Immature natural killer cell (primary cell): ENCODE data around the gene FZD7. TPM values are rescaled to one million over a fixed set of nuclear protein-coding genes. Genes with fewer than 3 reads are reported as not detected.

Experiments
- DNase-seq, 3 donors: peaks; one replicate each; pipeline ENCODE4 v3.0.0; 2022; ENCODE audit warnings: mixed read lengths in 1 of 3
- H3K27ac Mint-ChIP-seq, 6 donors: one replicate each; pipeline ENCODE4 v1.8.0; 2020; ENCODE audit warnings: mixed read lengths in 6 of 6, mild to moderate bottlenecking in 5 of 6, inconsistent platforms in 4 of 6, moderate library complexity in 3 of 6
- H3K27me3 Mint-ChIP-seq, 3 donors: one replicate each; pipeline ENCODE4 v1.8.0; 2020 to 2021; ENCODE audit warnings: low read depth in 3 of 3, mild to moderate bottlenecking in 3 of 3, mixed read lengths in 3 of 3, moderate library complexity in 3 of 3, inconsistent platforms in 1 of 3
- H3K36me3 Mint-ChIP-seq, 3 donors: one replicate each; pipeline ENCODE4 v1.8.0; 2020; ENCODE audit warnings: mixed read lengths in 3 of 3, inconsistent platforms in 2 of 3, mild to moderate bottlenecking in 2 of 3
- H3K4me1 Mint-ChIP-seq, 2 donors: one replicate each; pipeline ENCODE4 v1.8.0; 2020; ENCODE audit warnings: inconsistent platforms in 2 of 2, mild to moderate bottlenecking in 2 of 2, mixed read lengths in 2 of 2, moderate library complexity in 1 of 2
- H3K4me3 Mint-ChIP-seq, 5 donors: one replicate each; pipeline ENCODE4 v1.8.0; 2020; ENCODE audit warnings: mild to moderate bottlenecking in 5 of 5, mixed read lengths in 5 of 5, inconsistent platforms in 3 of 5, moderate library complexity in 3 of 5
- H3K9me3 Mint-ChIP-seq, 6 donors: one replicate each; pipeline ENCODE4 v1.8.0; 2020; ENCODE audit warnings: mild to moderate bottlenecking in 6 of 6, mixed read lengths in 6 of 6, inconsistent platforms in 4 of 6, moderate library complexity in 3 of 6
- polyA plus RNA-seq, 3 donors: library from polyadenylated mRNA; unstranded; fragments of 300-500 nt; fragmentation: Illumina TruSeq; gene quantifications; one replicate each; pipeline ENCODE4 v1.2.3, GENCODE V29; 2021

FZD7 gene
- polyA plus RNA-seq, 3 donors from 2014 or later = 0.31 TPM; not detected in 2

DNA sequence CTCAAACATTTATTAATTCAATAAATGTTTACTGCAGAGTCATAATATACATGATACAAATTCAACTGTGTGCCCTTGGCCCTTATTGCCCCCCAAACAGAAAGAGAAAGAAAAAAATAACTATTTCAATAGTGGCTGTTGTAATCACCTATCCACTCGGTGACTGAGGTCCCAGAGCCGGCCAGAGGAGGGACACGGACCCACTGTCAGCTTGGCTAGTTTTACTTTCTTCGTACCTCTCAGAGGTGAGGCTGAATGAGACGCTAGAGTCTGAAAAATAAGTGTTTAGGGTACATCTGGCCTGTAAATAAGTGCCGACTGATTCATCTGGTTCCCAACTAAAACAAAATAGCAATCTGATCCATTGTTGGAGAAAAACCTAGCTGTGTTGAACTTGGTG is 31.3 kb upstream of the FZD7 start:
- H3K27ac Mint-ChIP-seq = no peak overlapping the region

DNA sequence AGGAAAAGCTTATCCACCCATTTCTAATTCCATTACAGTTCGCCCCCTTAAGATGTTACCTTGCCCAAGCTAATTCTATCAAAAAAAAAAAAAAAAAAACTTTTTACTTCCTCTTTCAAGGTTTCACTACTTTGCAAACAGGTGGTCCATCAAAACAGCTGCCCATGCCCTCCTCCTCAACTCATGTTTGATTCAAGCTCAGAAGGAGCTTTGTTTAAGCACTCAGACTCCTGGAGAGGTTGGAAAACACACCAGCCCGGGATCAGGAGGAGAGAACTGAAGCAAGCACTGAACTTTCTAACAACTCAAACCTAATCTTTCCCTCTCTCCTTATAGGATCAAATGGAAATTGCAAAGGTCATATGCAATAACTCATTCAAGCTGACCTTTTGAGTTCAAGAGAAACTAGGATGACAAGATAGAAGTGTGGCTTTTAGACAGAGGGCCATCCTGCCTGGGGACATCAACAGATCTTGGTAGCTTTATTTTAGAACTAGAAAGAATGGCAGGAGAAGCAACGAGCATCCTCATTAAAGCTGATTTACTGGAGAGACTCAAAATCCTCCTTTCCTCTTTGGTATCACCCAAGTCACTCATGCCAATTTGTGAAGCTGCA is 28.3 kb upstream of the FZD7 start:
- no peak overlapping the region for H3K4me3 Mint-ChIP-seq
- H3K36me3 Mint-ChIP-seq = no peaks in the 10 kb centered on the region
- H3K27ac Mint-ChIP-seq = no peak overlapping the region
- no peaks in the 10 kb centered on the region for H3K4me1 Mint-ChIP-seq
- H3K27me3 Mint-ChIP-seq = peaks cover 0 to 2% (median 1%) of the 10 kb centered on the region in 3 donors
- no peaks in the 10 kb centered on the region for H3K9me3 Mint-ChIP-seq
- DNase-seq = no peak

More for the DNA sequence above, 31.3 kb upstream of the FZD7 start:
- H3K27me3 Mint-ChIP-seq = peaks cover 0 to 3% (median 2%) of the 10 kb centered on the region in 3 donors
- no peak for DNase-seq
- H3K9me3 Mint-ChIP-seq = no peaks in the 10 kb centered on the region
- no peak overlapping the region for H3K4me3 Mint-ChIP-seq
- no peaks in the 10 kb centered on the region for H3K36me3 Mint-ChIP-seq
- H3K4me1 Mint-ChIP-seq = no peaks in the 10 kb centered on the region

DNA sequence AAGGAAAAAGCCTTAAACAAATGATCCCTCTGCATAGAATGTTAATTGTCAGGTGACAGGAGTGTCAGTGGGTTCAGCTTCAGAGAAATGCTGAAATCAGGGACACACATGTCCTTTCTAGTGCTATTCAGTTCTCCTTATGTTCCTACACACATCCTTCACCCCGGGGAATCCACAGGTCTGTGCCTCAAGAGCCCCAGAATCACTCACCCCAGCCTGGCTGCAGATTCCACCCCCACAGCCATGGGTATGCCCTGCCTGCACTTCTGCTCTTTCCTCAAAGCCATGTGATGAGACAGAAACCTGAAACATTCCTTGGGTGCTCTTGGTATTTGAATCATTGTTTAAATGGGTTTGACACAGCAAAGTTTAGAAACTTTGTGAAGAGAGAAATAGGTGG is 27.4 kb upstream of the FZD7 start:
- Mint-ChIP-seq H3K4me1 (no peaks in the 10 kb centered on the region), H3K27ac (no peak overlapping the region), H3K4me3 (no peak overlapping the region), H3K27me3 (peaks cover 0 to 6% (median 1%) of the 10 kb centered on the region in 3 donors), H3K36me3 (no peaks in the 10 kb centered on the region), H3K9me3 (no peaks in the 10 kb centered on the region)
- no peak for DNase-seq

GRCh38 chr2:202007015-202007982 is 26.4 kb upstream of the FZD7 start:
- H3K36me3 Mint-ChIP-seq = no peaks in the 10 kb centered on the region
- H3K9me3 Mint-ChIP-seq = no peaks in the 10 kb centered on the region
- H3K4me1 Mint-ChIP-seq = no peaks in the 10 kb centered on the region
- H3K4me3 Mint-ChIP-seq = no peak overlapping the region
- H3K27ac Mint-ChIP-seq = no peak overlapping the region
- no peak for DNase-seq
- peaks cover 0 to 6% (median 2%) of the 10 kb centered on the region in 3 donors for H3K27me3 Mint-ChIP-seq

- H3K9me3 Mint-ChIP-seq = no peaks in the 10 kb centered on the region
- H3K4me3 Mint-ChIP-seq = no peak overlapping the region
- H3K27ac Mint-ChIP-seq = no peak overlapping the region
- peaks cover 0 to 6% (median 5%) of the 10 kb centered on the region in 3 donors for H3K27me3 Mint-ChIP-seq
- DNase-seq = no peak
- H3K36me3 Mint-ChIP-seq = no peaks in the 10 kb centered on the region
- H3K4me1 Mint-ChIP-seq = no peaks in the 10 kb centered on the region
Measured at GRCh38 chr2:202007983-202008354, 25.7 kb upstream of the FZD7 start.

GRCh38 chr2:202009019-202009481 is 24.6 kb upstream of the FZD7 start:
- no peaks in the 10 kb centered on the region for H3K4me1 Mint-ChIP-seq
- H3K27ac Mint-ChIP-seq = no peak overlapping the region
- H3K9me3 Mint-ChIP-seq = no peaks in the 10 kb centered on the region
- no peaks in the 10 kb centered on the region for H3K36me3 Mint-ChIP-seq
- peaks cover 0 to 9% (median 6%) of the 10 kb centered on the region in 3 donors for H3K27me3 Mint-ChIP-seq
- DNase-seq = no peak
- H3K4me3 Mint-ChIP-seq = no peak overlapping the region

GRCh38 chr2:202009581-202009980 is 24.1 kb upstream of the FZD7 start:
- H3K27ac Mint-ChIP-seq = no peak overlapping the region
- no peak overlapping the region for H3K4me3 Mint-ChIP-seq
- H3K27me3 Mint-ChIP-seq = peaks cover 2 to 9% (median 6%) of the 10 kb centered on the region in 3 donors
- no peaks in the 10 kb centered on the region for H3K36me3 Mint-ChIP-seq
- no peaks in the 10 kb centered on the region for H3K9me3 Mint-ChIP-seq
- H3K4me1 Mint-ChIP-seq = no peaks in the 10 kb centered on the region
- no peak for DNase-seq

GRCh38 chr2:202014318-202014717 is 19.3 kb upstream of the FZD7 start:
- Mint-ChIP-seq H3K4me3 (no peak overlapping the region), H3K9me3 (no peaks in the 10 kb centered on the region), H3K27me3 (peaks cover 7 to 18% (median 10%) of the 10 kb centered on the region in 3 donors), H3K4me1 (no peaks in the 10 kb centered on the region), H3K27ac (no peak overlapping the region), H3K36me3 (no peaks in the 10 kb centered on the region)
- DNase-seq = no peak

DNA sequence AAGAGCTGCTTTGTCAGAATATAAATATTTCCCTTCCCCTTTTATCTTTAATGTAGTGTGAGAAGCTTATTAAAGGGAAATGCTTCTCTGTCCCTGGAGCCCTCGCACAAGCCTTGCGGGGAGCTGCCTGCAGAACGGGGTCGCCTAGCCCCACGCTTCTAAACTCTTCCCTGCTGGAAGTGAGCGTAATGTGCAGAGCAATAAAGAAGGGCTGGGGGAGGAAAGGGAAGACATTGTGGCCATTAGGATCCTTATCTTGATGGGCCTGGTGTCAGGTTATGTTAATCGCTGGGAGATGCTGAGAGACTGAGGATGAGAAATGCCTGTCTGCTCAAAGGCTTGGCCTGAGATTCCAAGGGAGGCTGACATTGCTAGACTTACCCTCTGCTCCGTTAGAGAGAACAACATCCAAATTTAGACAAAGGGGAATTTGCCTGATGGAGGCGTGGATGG is 18.9 kb upstream of the FZD7 start:
- no peak for DNase-seq
- peaks cover 7 to 18% (median 10%) of the 10 kb centered on the region in 3 donors for H3K27me3 Mint-ChIP-seq
- no peaks in the 10 kb centered on the region for H3K36me3 Mint-ChIP-seq
- H3K27ac Mint-ChIP-seq = no peak overlapping the region
- H3K9me3 Mint-ChIP-seq = no peaks in the 10 kb centered on the region
- H3K4me3 Mint-ChIP-seq = no peak overlapping the region
- no peaks in the 10 kb centered on the region for H3K4me1 Mint-ChIP-seq

GRCh38 chr2:202015471-202015870 is 18.2 kb upstream of the FZD7 start:
- no peak overlapping the region for H3K27ac Mint-ChIP-seq
- H3K9me3 Mint-ChIP-seq = no peaks in the 10 kb centered on the region
- no peak for DNase-seq
- H3K36me3 Mint-ChIP-seq = no peaks in the 10 kb centered on the region
- peaks cover 7 to 18% (median 10%) of the 10 kb centered on the region in 3 donors for H3K27me3 Mint-ChIP-seq
- no peaks in the 10 kb centered on the region for H3K4me1 Mint-ChIP-seq
- H3K4me3 Mint-ChIP-seq = no peak overlapping the region

DNA sequence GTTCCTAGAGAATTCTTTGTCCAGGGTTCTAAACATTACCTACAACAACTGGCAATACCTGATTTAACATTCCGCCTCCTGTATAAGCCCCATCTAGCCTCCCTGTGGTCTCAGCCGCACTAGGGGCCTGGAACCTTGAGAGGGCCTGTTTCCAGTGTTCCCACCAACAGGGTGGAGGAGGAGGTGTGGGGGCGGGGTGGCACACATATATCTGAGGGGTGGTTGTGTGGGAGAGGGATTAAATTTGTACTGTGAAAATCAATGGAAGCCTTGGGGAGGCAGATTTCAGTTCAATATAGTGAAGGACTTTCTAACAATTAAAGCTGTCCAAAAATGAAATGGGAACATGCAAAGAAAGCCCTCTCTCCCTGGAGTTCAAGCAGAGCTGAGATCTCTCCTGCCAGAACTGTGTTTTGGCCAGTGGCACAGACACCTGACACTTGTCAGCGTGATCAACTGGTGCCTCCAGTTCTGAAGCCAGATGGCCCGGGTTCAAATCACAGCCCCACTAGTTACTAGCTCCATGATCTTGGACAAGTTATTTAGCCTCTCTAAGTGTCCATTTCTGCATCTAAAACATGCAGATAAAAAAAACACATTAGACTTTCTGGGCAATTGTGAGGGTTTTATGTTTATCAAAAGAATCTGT is 17.0 kb upstream of the FZD7 start:
- Mint-ChIP-seq H3K27ac (no peak overlapping the region), H3K4me1 (no peaks in the 10 kb centered on the region), H3K9me3 (no peaks in the 10 kb centered on the region), H3K36me3 (no peaks in the 10 kb centered on the region), H3K27me3 (peaks cover 7 to 14% (median 10%) of the 10 kb centered on the region in 3 donors), H3K4me3 (no peak overlapping the region)
- no peak for DNase-seq

GRCh38 chr2:202017940-202018339 is 15.7 kb upstream of the FZD7 start:
- Mint-ChIP-seq H3K36me3 (no peaks in the 10 kb centered on the region), H3K9me3 (no peaks in the 10 kb centered on the region), H3K27me3 (peaks cover 7 to 18% (median 10%) of the 10 kb centered on the region in 3 donors), H3K4me1 (no peaks in the 10 kb centered on the region), H3K4me3 (no peak overlapping the region), H3K27ac (no peak overlapping the region)
- DNase-seq = no peak

DNA sequence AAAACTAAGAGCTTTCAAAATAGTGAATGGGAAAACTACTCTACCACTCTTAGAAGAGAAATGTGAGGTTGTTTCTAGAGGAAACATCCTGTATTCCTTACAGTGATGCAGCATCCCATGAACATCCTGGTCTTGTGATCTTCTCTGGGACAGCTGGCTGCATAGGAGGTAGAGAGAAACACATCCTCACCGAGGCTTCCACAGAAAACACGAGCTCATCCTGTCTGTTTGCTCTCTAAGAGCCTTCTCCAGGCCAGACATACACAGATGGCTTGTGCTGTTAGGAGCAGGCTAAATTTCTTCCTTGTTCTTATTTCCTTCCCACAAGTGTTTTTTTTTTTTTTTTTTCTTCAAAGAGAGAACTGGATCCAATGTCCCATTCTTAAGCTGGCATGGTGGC is 14.7 kb upstream of the FZD7 start:
- Mint-ChIP-seq H3K4me1 (no peaks in the 10 kb centered on the region), H3K27me3 (peaks cover 6 to 16% (median 10%) of the 10 kb centered on the region in 3 donors), H3K27ac (no peak overlapping the region), H3K4me3 (no peak overlapping the region), H3K9me3 (no peaks in the 10 kb centered on the region), H3K36me3 (no peaks in the 10 kb centered on the region)
- no peak for DNase-seq
